ENCODE measurements around the gene DTNBP1.

Gene DTNBP1

DNA sequence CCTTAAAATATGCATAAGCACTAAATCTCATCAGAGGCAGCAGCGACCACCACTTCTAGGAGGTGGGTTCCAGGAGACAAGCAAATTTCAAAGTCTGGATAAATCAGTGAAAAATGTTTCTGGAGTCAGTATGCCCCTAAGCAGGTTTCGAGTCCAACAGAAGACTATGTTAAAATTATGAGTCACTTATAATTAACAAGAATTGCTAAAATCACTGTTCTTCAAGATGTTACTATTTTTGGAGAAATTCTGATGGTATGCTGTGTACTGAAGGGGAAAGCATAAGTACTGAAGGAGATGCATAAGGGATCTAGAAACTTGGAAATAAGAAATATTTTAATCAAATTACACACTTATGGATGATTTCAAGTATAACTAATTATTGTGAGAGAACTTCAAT, 58.0 kb downstream of the DTNBP1 start:
- H3K4me3 ChIP-seq (ENCODE audit: low read depth, low read length): no peak overlapping the region
- H3K27me3 ChIP-seq (ENCODE audit: control insufficient read depth, insufficient read depth, low read length): no peaks in the 10 kb centered on the region
- H3K4me1 ChIP-seq: peaks cover 2% of the 10 kb centered on the region
- no peak overlapping the region for H2AFZ ChIP-seq
- H3K79me2 ChIP-seq: peaks cover 4% of the 10 kb centered on the region
- no peaks in the 10 kb centered on the region for H3K9me3 ChIP-seq (ENCODE audit: control insufficient read depth, low read length)
- H3K9ac ChIP-seq: no peak overlapping the region
- no peak overlapping the region for H3K27ac ChIP-seq
- no peaks in the 10 kb centered on the region for H3K36me3 ChIP-seq (ENCODE audit: control insufficient read depth, insufficient read depth, low read length)
- TF ChIP-seq, protein P1, sequence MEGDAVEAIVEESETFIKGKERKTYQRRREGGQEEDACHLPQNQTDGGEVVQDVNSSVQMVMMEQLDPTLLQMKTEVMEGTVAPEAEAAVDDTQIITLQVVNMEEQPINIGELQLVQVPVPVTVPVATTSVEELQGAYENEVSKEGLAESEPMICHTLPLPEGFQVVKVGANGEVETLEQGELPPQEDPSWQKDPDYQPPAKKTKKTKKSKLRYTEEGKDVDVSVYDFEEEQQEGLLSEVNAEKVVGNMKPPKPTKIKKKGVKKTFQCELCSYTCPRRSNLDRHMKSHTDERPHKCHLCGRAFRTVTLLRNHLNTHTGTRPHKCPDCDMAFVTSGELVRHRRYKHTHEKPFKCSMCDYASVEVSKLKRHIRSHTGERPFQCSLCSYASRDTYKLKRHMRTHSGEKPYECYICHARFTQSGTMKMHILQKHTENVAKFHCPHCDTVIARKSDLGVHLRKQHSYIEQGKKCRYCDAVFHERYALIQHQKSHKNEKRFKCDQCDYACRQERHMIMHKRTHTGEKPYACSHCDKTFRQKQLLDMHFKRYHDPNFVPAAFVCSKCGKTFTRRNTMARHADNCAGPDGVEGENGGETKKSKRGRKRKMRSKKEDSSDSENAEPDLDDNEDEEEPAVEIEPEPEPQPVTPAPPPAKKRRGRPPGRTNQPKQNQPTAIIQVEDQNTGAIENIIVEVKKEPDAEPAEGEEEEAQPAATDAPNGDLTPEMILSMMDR (IDR thresholded peaks at IDR 0.05): no peak
- H3K4me2 ChIP-seq (ENCODE audit: low read length): no peak overlapping the region

DNA sequence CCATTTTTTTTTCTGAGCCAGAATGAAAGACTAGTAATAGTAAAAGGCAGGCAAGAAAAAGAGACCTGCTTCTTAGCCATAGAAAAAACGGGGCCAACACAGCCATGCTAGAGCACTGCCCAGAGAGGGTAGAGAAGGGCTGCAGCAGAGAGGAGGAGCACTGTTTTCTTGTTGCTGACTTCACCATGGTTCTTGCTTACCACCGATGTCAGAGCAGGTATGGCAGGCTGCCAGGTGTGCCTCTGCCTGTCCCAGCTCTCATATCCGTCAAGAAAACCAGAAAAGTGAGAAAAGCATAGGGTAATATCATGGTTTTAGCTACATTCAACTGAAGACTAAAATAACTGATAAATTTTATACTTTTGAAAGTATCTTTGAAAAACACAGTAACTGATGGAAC, 60.7 kb downstream of the DTNBP1 start:
- no peak overlapping the region for H3K4me2 ChIP-seq (ENCODE audit: low read length)
- no peak overlapping the region for H3K9ac ChIP-seq
- H2AFZ ChIP-seq: no peak overlapping the region
- no peaks in the 10 kb centered on the region for H3K9me3 ChIP-seq (ENCODE audit: control insufficient read depth, low read length)
- peaks cover 2% of the 10 kb centered on the region for H3K4me1 ChIP-seq
- H3K4me3 ChIP-seq (ENCODE audit: low read depth, low read length): no peak overlapping the region
- TF ChIP-seq, protein P1 (IDR thresholded peaks at IDR 0.05): no peak
- H3K36me3 ChIP-seq (ENCODE audit: control insufficient read depth, insufficient read depth, low read length): no peaks in the 10 kb centered on the region
- peaks cover 4% of the 10 kb centered on the region for H3K79me2 ChIP-seq
- no peaks in the 10 kb centered on the region for H3K27me3 ChIP-seq (ENCODE audit: control insufficient read depth, insufficient read depth, low read length)
- no peak overlapping the region for H3K27ac ChIP-seq

DNA sequence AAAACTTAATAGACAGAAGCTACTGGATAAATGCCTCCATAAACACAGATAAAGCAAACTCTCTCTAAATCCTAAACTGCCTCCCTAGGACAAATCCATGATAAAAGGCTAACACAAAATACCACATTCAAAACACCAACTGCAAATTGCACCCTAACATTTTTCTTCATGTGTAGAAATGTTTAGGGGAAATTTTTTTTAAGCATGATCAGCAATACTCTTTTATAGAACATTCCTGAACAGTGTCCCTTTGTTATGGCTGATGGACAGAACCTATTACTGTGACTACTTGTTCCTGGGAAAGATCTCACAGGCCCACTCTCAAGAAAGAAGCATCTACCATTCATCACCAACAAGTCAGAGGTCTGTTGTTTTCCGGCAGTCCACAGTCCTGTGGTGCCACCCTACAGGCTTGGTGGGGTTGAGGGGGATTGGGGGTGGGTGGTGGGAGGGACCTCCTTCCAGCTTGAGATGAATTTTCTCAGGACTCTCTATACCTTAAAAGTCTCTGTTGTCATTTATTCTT, 64.5 kb downstream of the DTNBP1 start:
- Histone ChIP-seq H3K79me2 (peaks cover 19% of the 10 kb centered on the region), H3K36me3 (ENCODE audit: control insufficient read depth, insufficient read depth, low read length) (no peaks in the 10 kb centered on the region), H3K4me2 (ENCODE audit: low read length) (no peak overlapping the region), H3K27me3 (ENCODE audit: control insufficient read depth, insufficient read depth, low read length) (no peaks in the 10 kb centered on the region), H3K4me1 (peaks cover 2% of the 10 kb centered on the region), H3K4me3 (ENCODE audit: low read depth, low read length) (no peak overlapping the region), H2AFZ (no peak overlapping the region), H3K27ac (no peak overlapping the region), H3K9me3 (ENCODE audit: control insufficient read depth, low read length) (no peaks in the 10 kb centered on the region), H3K9ac (no peak overlapping the region)
- TF ChIP-seq, protein P1 (IDR thresholded peaks at IDR 0.05): no peak

DNA sequence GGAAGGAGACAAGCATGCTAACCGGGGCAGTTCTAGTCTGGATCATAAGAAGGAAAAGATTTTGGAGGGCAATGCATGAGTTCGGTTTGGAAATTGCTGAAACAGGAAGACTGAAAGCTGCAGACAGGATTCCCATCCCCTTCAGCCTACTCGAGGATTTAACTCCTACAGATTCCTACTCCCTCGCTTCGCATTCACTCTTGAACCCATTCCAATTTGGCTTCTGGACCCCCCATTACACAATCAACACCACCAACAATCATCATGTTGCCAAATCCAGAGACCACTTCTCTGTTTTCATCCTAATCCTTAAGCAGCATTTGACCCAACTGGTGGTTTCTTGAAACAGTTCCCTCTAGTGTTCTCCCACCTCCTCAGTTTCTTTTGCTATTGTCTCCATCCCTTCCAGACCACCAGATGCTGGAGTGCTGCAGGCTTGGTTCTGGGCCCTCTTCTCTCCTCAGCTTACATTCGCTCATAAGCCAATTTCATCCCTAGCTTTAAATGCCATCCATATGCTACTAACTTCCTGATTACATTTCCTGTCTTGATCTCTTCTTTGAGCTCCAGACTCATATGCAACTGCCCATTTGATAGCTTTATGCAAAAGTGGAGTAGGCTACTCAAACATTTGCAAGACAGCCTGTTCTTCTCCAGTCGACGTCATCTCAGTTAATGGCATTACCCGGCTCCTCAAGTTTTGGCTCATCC, 66.5 kb downstream of the DTNBP1 start:
- TF ChIP-seq, protein P1 (IDR thresholded peaks at IDR 0.05): no peak
- peaks cover 2% of the 10 kb centered on the region for H3K4me1 ChIP-seq
- no peaks in the 10 kb centered on the region for H3K27me3 ChIP-seq (ENCODE audit: control insufficient read depth, insufficient read depth, low read length)
- peaks cover 19% of the 10 kb centered on the region for H3K79me2 ChIP-seq
- no peak overlapping the region for H2AFZ ChIP-seq
- no peak overlapping the region for H3K27ac ChIP-seq
- H3K4me2 ChIP-seq (ENCODE audit: low read length): no peak overlapping the region
- H3K36me3 ChIP-seq (ENCODE audit: control insufficient read depth, insufficient read depth, low read length): no peaks in the 10 kb centered on the region
- H3K9ac ChIP-seq: no peak overlapping the region
- no peak overlapping the region for H3K4me3 ChIP-seq (ENCODE audit: low read depth, low read length)
- H3K9me3 ChIP-seq (ENCODE audit: control insufficient read depth, low read length): no peaks in the 10 kb centered on the region
